Measurements from ENCODE around the gene CPNE9. TPM values are rescaled to one million over a fixed set of nuclear protein-coding genes. Genes with fewer than 3 reads are reported as not detected.
A peak's percentile ranks its signal among the peaks of the same experiment; 100 is the strongest.

Gene CPNE9
- total RNA-seq, 4 donors from 2014 or later, result not detected

DNA sequence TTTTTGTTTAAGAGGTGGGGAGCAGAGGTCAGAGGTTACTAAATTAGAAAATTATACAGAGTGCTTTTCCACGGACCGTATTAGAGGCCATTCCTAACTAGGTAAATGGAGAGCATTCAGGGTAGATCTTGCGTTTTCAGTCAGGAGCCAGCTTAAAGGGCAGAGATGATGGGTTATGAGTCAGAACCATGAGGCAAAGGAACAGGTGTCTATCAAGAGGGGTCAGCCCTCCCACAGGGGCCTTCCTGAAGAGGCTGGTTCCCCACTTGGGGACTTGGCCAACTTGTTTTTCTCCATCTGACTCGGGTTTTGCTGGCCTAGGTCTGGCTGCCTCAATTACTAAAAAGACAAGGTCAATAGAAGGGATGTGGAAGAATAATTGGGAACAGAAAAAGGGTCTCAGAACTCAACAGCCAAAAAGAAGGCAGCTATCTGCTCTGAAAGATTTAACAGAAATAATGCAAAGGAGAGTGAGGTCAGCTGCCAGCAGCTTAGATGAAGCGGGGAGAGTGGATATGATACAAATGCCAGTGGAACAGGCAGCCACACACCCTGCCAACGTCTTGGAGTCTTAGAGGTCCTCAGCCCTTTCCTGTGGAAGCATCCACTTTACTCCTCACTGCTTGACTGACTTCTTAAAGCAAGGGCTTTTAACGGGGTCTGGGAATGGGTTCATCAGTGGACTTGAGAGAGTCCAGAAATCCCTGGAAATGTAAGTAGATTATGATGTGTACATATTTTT is 36.8 kb upstream of the CPNE9 start:
- H3K9me3 ChIP-seq, result no peaks in the 10 kb centered on the region
- H3K27me3 ChIP-seq, result no peaks in the 10 kb centered on the region
- peaks cover 19 to 22% of the 10 kb centered on the region in 2 donors for H3K4me1 ChIP-seq
- TF ChIP-seq, protein P1, sequence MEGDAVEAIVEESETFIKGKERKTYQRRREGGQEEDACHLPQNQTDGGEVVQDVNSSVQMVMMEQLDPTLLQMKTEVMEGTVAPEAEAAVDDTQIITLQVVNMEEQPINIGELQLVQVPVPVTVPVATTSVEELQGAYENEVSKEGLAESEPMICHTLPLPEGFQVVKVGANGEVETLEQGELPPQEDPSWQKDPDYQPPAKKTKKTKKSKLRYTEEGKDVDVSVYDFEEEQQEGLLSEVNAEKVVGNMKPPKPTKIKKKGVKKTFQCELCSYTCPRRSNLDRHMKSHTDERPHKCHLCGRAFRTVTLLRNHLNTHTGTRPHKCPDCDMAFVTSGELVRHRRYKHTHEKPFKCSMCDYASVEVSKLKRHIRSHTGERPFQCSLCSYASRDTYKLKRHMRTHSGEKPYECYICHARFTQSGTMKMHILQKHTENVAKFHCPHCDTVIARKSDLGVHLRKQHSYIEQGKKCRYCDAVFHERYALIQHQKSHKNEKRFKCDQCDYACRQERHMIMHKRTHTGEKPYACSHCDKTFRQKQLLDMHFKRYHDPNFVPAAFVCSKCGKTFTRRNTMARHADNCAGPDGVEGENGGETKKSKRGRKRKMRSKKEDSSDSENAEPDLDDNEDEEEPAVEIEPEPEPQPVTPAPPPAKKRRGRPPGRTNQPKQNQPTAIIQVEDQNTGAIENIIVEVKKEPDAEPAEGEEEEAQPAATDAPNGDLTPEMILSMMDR (IDR thresholded peaks at IDR 0.05 in 4 of 5, conservative IDR thresholded peaks at IDR 0.05 in 1 of 5), result no peak
- TF ChIP-seq POLR2A (IDR thresholded peaks at IDR 0.05), result no peak
- intact Hi-C loops (cut with DNase I; ENCODE audit: low total_unique reads), result no loop called here
- in situ Hi-C loops (cut with MboI; ENCODE audit: low sequenced_read_pairs in 4 of 4), result loop anchor here in 2 of 4 donors (25.0 kb wide), 1 partner anchor 305 kb away; the partner anchor contains the start of gene THUMPD3 (in 2 of the 2)
- ATAC-seq (no peak), DNase-seq (no peak)
- no peak overlapping the region for H3K4me3 ChIP-seq
- H3K27ac ChIP-seq, result no peak overlapping the region
- peaks cover 0 to 86% of the 10 kb centered on the region in 2 donors for H3K36me3 ChIP-seq

DNA sequence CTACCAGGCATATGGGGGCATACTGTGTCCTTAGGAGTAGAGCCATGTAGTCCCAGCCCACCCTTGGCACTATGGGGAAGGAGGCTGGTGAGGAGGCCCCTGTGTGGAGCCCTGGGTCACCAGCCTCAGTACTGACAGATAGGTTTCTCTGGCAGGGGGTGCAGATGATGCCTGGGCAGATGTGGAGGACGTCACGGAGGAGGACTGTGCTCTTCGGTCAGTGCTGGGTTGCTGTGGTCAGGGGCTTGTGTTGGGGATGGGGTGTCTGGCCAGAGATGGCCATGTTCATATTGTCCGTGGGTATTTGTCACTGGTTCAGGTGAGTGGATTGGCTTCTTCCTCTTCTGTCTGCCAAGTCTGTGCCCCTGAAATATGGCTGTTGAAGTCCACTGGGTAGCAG is 34.4 kb upstream of the CPNE9 start:
- intact Hi-C loops (cut with DNase I; ENCODE audit: low total_unique reads), result no loop called here
- Histone ChIP-seq H3K27ac (peak overlapping the region; percentile 32 to 79 (median 57)), H3K9me3 (no peaks in the 10 kb centered on the region), H3K27me3 (no peaks in the 10 kb centered on the region), H3K4me1 (peaks cover 19 to 34% of the 10 kb centered on the region in 2 donors), H3K4me3 (no peak overlapping the region), H3K36me3 (peaks cover 7 to 88% of the 10 kb centered on the region in 2 donors)
- TF ChIP-seq POLR2A (IDR thresholded peaks at IDR 0.05), result no peak
- TF ChIP-seq, protein P1 (IDR thresholded peaks at IDR 0.05 in 4 of 5, conservative IDR thresholded peaks at IDR 0.05 in 1 of 5), result no peak
- DNase-seq (no peak), ATAC-seq (no peak)
- in situ Hi-C loops (cut with MboI; ENCODE audit: low sequenced_read_pairs in 4 of 4), result loop anchor here in 2 of 4 donors (25.0 kb wide), 1 partner anchor 307 kb away; the partner anchor contains the start of gene THUMPD3 (in 2 of the 2)

- intact Hi-C loops (cut with DNase I; ENCODE audit: low total_unique reads), result loop anchor here (5.0 kb wide), 1 partner anchor 62 kb away; the partner anchor contains the start of gene BRPF1
- H3K4me1 ChIP-seq, result peaks cover 19 to 34% of the 10 kb centered on the region in 2 donors
- ATAC-seq, result peak; percentile 89
- peaks cover 7 to 84% of the 10 kb centered on the region in 2 donors for H3K36me3 ChIP-seq
- no peaks in the 10 kb centered on the region for H3K27me3 ChIP-seq
- peak; percentile 34 to 65 for DNase-seq
- H3K9me3 ChIP-seq, result no peaks in the 10 kb centered on the region
- H3K27ac ChIP-seq, result peak overlapping the region; percentile 32 to 79 (median 57)
- in situ Hi-C loops (cut with MboI; ENCODE audit: low sequenced_read_pairs in 4 of 4), result loop anchor here in 2 of 4 donors (25.0 kb wide), 1 partner anchor 308 kb away; the partner anchor contains the start of gene THUMPD3 (in 2 of the 2)
- no peak overlapping the region for H3K4me3 ChIP-seq
- TF ChIP-seq, protein P1 (IDR thresholded peaks at IDR 0.05 in 4 of 5, conservative IDR thresholded peaks at IDR 0.05 in 1 of 5), result no peak
These were observed 33.8 kb upstream of the CPNE9 start for GRCh38 chr3:9669720-9670432.

- in situ Hi-C loops (cut with MboI; ENCODE audit: low sequenced_read_pairs in 4 of 4) (loop anchor here in 2 of 4 donors (25.0 kb wide), 1 partner anchor 311 kb away; the partner anchor contains the start of gene THUMPD3 (in 2 of the 2)), intact Hi-C loops (cut with DNase I; ENCODE audit: low total_unique reads) (loop anchor here (5.0 kb wide), 1 partner anchor 59 kb away; the partner anchor contains the start of gene BRPF1)
- peak overlapping the region in 1 of 4 donors; percentile 64 for H3K27ac ChIP-seq
- H3K4me3 ChIP-seq, result no peak overlapping the region
- no peak for TF ChIP-seq POLR2A (IDR thresholded peaks at IDR 0.05)
- TF ChIP-seq, protein P1 (IDR thresholded peaks at IDR 0.05 in 4 of 5, conservative IDR thresholded peaks at IDR 0.05 in 1 of 5), result no peak
- ATAC-seq, result peak; percentile 16 to 60
- no peaks in the 10 kb centered on the region for H3K9me3 ChIP-seq
- H3K36me3 ChIP-seq, result peaks cover 7 to 80% of the 10 kb centered on the region in 2 donors
- DNase-seq, result peak in 1 of 2 donors; percentile 22
- no peaks in the 10 kb centered on the region for H3K27me3 ChIP-seq
- peaks cover 19 to 34% of the 10 kb centered on the region in 2 donors for H3K4me1 ChIP-seq
These were observed 30.6 kb upstream of the CPNE9 start for GRCh38 chr3:9673082-9673481.
